ENCODE data around the gene SVOPL. TPM values are rescaled to one million over a fixed set of nuclear protein-coding genes. Genes with fewer than 3 reads are reported as not detected.
A peak's percentile ranks its signal among the peaks of the same experiment; 100 is the strongest.
"Not testable (repeated sequence)": the region's sequence is repeated elsewhere in the genome, so short reads cannot be mapped to it uniquely, and the experiment has no call there.

Gene SVOPL
- 0.33 and 2.3 TPM in 2 replicates for total RNA-seq (2014; rRNA removed; shearing (Covaris generic))

- no peak for DNase-seq
- no peaks in the 10 kb centered on the region for H3K27me3 ChIP-seq (ENCODE audit: control insufficient read depth, insufficient read depth, low read length)
- H3K36me3 ChIP-seq (replicated peaks; ENCODE audit: control insufficient read depth, insufficient read depth, low read length), result no peaks in the 10 kb centered on the region
- no peak within 1 kb of the TSS for H3K4me3 ChIP-seq (ENCODE audit: insufficient read depth, low read depth, low read length)
Measured at GRCh38 chr7:138700857-138701536, at the start of gene SVOPL. TSS of gene SVOPL (minus strand) at chr7:138701362. CDS start at chr7:138679045, 22,317 bp downstream.

DNA sequence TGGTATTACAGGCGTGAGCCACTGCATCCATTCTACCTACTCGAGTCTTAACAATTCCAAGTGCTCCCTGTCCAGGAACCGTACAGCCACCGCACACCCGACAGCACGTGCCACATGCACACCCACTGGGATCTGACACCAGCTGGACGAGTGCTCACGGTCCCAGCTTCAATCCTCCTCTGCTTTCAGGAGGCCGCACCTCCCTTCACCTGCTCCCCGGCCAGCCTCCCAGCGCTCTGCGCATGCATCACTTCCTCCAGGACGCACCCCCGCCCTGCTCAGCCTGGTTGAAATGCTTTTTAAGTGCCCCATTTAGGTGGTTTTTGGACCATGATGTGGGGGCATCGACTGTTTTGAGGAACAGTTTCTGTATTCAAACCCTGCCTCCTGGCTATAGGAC, 49.3 kb upstream of the SVOPL start:
- no peak overlapping the region for H3K4me3 ChIP-seq (ENCODE audit: insufficient read depth, low read depth, low read length)
- DNase-seq, result no peak
- no peaks in the 10 kb centered on the region for H3K27me3 ChIP-seq (ENCODE audit: control insufficient read depth, insufficient read depth, low read length)
- H3K36me3 ChIP-seq (replicated peaks; ENCODE audit: control insufficient read depth, insufficient read depth, low read length), result no peaks in the 10 kb centered on the region

- H3K36me3 ChIP-seq (replicated peaks; ENCODE audit: control insufficient read depth, insufficient read depth, low read length), result no peaks in the 10 kb centered on the region
- H3K27me3 ChIP-seq (ENCODE audit: control insufficient read depth, insufficient read depth, low read length), result no peaks in the 10 kb centered on the region
- DNase-seq, result no peak
- H3K4me3 ChIP-seq (ENCODE audit: insufficient read depth, low read depth, low read length), result no peak overlapping the region
Measured at GRCh38 chr7:138749960-138750359, 48.8 kb upstream of the SVOPL start.

- Histone ChIP-seq H3K27me3 (ENCODE audit: control insufficient read depth, insufficient read depth, low read length) (no peaks in the 10 kb centered on the region), H3K36me3 (replicated peaks; ENCODE audit: control insufficient read depth, insufficient read depth, low read length) (no peaks in the 10 kb centered on the region), H3K4me3 (ENCODE audit: insufficient read depth, low read depth, low read length) (no peak overlapping the region)
- no peak for DNase-seq
Measured at GRCh38 chr7:138748666-138749065, 47.5 kb upstream of the SVOPL start.

DNA sequence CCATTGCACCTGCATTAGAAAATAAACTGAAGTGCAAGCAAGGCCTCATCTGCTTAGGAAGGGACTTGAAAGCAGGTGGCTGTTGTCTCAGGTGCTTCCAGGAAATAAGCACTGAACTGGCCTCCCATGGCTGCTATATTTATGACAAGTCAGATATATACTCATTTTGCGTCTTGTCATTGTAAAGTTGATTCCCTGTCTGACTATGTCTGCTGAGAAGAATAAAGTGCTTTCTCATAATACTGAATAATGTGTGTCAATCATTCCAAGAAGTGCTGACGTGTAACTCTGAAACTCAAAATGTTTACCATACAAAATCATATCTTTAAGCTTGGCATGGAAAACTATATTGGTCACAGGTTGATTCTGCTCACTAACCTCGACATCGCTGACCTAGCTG, 44.9 kb upstream of the SVOPL start:
- Histone ChIP-seq H3K27me3 (ENCODE audit: control insufficient read depth, insufficient read depth, low read length) (no peaks in the 10 kb centered on the region), H3K36me3 (replicated peaks; ENCODE audit: control insufficient read depth, insufficient read depth, low read length) (no peaks in the 10 kb centered on the region), H3K4me3 (ENCODE audit: insufficient read depth, low read depth, low read length) (no peak overlapping the region)
- DNase-seq, result no peak

- no peak for DNase-seq
- H3K4me3 ChIP-seq (ENCODE audit: insufficient read depth, low read depth, low read length), result no peak overlapping the region
Measured at GRCh38 chr7:138745189-138745588, 44.0 kb upstream of the SVOPL start.

DNA sequence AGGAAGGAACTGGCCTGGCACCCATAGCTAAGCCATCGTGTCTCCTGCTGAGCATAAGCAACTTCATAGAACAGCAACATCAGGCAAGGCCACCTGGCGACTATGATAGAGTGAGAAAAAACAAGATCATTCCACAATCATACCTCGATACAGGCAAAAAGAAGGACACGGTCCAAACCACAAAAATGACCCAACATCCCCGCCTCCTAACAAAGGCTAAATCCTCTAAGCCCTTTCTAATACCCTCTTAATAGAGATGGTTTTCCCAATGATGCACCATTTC, 40.2 kb upstream of the SVOPL start:
- Histone ChIP-seq H3K27me3 (ENCODE audit: control insufficient read depth, insufficient read depth, low read length) (no peaks in the 10 kb centered on the region), H3K36me3 (replicated peaks; ENCODE audit: control insufficient read depth, insufficient read depth, low read length) (no peaks in the 10 kb centered on the region)
- no peak for DNase-seq

More at GRCh38 chr7:138745189-138745588, 44.0 kb upstream of the SVOPL start:
- no peaks in the 10 kb centered on the region for H3K27me3 ChIP-seq (ENCODE audit: control insufficient read depth, insufficient read depth, low read length)
- H3K36me3 ChIP-seq (replicated peaks; ENCODE audit: control insufficient read depth, insufficient read depth, low read length), result no peaks in the 10 kb centered on the region

GRCh38 chr7:138739859-138740258, 38.7 kb upstream of the SVOPL start:
- DNase-seq, result no peak
- Histone ChIP-seq H3K4me3 (ENCODE audit: insufficient read depth, low read depth, low read length) (no peak overlapping the region), H3K36me3 (replicated peaks; ENCODE audit: control insufficient read depth, insufficient read depth, low read length) (no peaks in the 10 kb centered on the region), H3K27me3 (ENCODE audit: control insufficient read depth, insufficient read depth, low read length) (no peaks in the 10 kb centered on the region)

More for the DNA sequence above, 40.2 kb upstream of the SVOPL start:
- H3K4me3 ChIP-seq (ENCODE audit: insufficient read depth, low read depth, low read length), result no peak overlapping the region

DNA sequence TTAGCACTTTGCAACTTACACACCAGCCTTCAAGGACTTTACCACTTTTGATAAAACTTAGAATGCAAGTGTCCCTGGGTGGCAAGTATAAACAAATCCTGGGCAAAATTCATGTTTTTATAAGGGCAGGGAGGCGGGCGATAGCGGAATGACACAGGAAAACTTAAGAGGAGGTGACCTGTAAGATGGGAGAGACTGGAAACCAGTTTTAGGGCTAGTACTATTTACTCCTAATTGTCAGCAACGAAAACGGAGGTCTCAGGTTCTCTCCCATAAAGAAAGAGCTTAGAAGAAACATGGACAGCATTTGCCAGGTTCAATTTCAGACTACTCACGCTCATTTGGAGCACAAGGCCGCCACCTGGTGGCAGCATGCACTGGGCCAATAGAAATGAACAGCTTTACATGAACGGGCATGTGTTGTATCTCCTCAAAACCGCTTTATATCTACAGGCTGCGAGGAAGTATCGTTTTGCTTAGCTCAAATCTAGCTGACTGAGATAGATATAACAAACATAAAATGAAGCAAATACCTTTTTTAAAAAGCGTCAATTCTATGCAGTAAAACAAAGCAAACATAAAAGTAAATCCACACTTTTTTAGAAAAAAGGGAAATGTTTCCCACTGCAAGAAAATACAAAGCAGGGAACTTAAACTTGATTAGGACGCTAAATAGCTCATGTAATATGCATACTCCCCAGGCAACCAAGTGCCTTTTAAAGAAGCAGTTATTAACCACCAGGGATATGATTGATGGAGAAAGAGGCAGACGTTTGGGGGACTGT, 37.6 kb upstream of the SVOPL start:
- no peaks in the 10 kb centered on the region for H3K27me3 ChIP-seq (ENCODE audit: control insufficient read depth, insufficient read depth, low read length)
- H3K4me3 ChIP-seq (ENCODE audit: insufficient read depth, low read depth, low read length), result no peak overlapping the region
- H3K36me3 ChIP-seq (replicated peaks; ENCODE audit: control insufficient read depth, insufficient read depth, low read length), result no peaks in the 10 kb centered on the region
- DNase-seq, result peak; percentile 71

DNA sequence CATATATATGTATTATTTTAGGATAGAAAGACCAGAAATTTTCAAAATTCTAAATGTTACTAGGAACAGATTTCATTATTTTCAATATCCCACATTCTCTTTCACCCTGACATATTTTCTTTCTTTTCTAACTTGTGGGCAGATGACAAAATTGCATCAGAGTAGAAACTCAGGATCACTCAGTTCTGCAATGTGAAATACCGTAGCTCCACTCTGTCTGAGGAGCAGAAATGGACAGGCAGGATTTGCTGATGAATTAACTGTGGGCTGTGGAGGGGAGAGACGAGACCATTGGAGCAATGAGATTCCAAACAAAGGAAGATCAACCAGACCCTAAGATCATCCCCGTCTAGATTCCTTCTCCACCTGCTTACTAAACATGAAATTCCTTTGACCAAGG, 37.0 kb upstream of the SVOPL start:
- Histone ChIP-seq H3K4me3 (ENCODE audit: insufficient read depth, low read depth, low read length) (no peak overlapping the region), H3K27me3 (ENCODE audit: control insufficient read depth, insufficient read depth, low read length) (no peaks in the 10 kb centered on the region), H3K36me3 (replicated peaks; ENCODE audit: control insufficient read depth, insufficient read depth, low read length) (no peaks in the 10 kb centered on the region)
- DNase-seq, result no peak

DNA sequence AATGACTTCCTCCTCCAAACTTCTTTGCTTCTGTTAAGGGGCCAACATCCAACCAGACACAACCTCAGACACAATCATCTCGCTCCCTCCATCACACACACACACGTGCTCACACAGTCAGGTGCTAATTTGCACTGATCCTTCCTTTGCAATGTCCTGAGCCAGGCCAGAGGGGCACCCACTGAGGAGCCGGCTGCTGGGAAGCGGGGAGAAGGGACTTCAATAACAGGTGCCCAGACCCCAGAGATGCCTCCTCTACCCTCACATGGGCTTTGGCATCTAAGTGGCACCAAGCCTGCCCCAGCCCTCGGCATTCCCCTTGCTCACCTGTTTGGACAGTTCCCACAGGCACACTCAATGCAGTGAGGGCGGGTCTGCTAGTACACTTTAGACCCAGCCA, 34.2 kb upstream of the SVOPL start:
- no peak for DNase-seq
- Histone ChIP-seq H3K4me3 (ENCODE audit: insufficient read depth, low read depth, low read length) (no peak overlapping the region), H3K27me3 (ENCODE audit: control insufficient read depth, insufficient read depth, low read length) (no peaks in the 10 kb centered on the region), H3K36me3 (replicated peaks; ENCODE audit: control insufficient read depth, insufficient read depth, low read length) (no peaks in the 10 kb centered on the region)

DNA sequence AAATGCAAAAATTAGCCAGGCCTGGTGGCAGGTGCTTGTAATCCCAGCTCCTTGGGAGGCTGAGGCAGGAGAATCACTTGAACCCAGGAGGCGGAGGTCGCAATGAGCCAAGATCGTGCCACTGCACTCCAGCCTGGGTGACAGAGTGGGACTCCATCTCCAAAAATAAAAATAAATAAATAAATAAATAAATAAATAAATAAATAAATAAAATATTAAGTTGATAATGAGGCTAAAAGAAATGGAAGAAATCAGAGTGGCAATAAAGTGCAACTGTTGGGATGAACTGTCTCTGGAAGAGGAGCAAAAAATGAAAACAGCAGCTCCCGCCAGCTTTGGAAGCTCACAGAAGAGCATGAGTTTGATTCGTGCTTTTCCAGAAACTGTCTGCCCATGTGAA, 30.6 kb upstream of the SVOPL start:
- not testable (repeated sequence) for DNase-seq; H3K4me3 ChIP-seq (ENCODE audit: insufficient read depth, low read depth, low read length); H3K36me3 ChIP-seq (replicated peaks; ENCODE audit: control insufficient read depth, insufficient read depth, low read length); H3K27me3 ChIP-seq (ENCODE audit: control insufficient read depth, insufficient read depth, low read length)

DNA sequence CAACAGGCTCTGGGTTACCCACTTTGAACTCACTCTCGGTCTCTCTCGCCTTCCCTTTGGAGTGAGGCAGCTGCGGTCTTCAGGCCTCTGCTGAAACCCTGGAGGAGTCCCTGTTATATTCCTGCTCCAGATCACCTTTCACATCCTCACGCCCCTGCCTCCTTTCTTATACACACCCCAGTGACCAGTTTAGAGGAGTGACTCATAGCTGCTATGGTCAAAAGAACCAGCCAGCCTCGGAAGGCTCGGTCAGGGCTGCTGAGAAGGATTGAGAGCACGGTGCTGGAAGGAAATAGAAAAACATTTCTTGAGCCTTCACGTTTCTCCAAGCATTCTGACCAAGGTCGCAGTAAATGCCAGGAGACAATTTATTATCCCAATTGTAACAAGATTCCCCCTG, 28.3 kb upstream of the SVOPL start:
- no peaks in the 10 kb centered on the region for H3K27me3 ChIP-seq (ENCODE audit: control insufficient read depth, insufficient read depth, low read length)
- no peaks in the 10 kb centered on the region for H3K36me3 ChIP-seq (replicated peaks; ENCODE audit: control insufficient read depth, insufficient read depth, low read length)

DNA sequence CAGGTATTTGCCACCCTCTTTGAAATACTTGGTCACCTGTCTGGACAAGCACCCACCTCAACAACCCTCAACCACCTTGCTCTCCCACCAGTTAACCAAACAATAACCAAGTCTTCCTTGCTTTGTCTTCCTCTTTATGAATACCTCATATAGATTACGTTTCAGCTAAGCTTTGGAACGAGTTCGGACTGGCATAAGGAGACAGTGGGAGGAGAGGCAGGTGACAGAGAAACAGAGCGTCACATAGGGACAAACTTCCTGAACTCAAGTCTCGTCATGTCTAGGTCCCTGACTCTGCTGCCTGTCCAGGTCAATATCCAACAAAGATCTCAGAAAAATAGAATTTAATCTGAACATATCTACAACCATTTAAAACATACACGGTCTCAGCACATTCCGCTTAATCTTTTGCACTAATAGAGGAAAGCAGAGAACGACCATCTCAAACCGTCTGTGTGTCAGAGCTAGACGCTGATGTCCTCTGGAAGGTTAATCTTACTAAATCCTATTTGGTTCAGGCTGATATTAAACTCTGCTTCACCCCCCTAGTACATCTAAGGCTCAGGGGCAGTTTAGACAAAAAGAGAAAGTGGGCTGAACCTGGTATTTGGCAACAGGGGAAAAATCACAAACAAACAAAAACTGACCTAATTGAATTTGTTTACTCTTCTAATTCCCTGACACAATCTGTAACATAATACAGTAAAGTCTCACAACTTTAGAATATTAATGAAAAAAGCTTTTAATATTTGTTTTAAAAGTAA, 26.4 kb upstream of the SVOPL start:
- Histone ChIP-seq H3K4me3 (ENCODE audit: insufficient read depth, low read depth, low read length) (no peak overlapping the region), H3K27me3 (ENCODE audit: control insufficient read depth, insufficient read depth, low read length) (no peaks in the 10 kb centered on the region), H3K36me3 (replicated peaks; ENCODE audit: control insufficient read depth, insufficient read depth, low read length) (no peaks in the 10 kb centered on the region)
- DNase-seq, result no peak

More for the DNA sequence above, 28.3 kb upstream of the SVOPL start:
- DNase-seq, result no peak
- H3K4me3 ChIP-seq (ENCODE audit: insufficient read depth, low read depth, low read length), result no peak overlapping the region

DNA sequence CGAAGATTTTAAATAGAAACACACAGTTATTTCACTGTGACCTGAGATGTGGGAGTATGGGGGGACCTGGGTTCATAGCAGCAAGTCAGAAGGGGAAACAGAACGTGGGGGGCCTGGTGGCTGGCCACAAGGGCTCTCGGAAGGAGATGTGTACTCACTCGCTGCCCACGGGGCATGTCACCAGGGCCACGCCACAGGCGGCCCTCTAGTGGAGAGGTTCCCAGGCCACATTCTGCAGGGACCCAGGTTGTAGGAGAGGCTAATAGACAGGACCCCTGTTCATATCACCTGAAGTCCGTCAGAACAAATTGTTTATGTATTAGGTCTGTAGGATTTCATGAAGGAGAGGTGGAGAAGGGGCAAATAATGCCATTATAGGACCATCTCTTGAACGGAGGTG, 25.1 kb upstream of the SVOPL start:
- peak; percentile 76 for DNase-seq
- H3K36me3 ChIP-seq (replicated peaks; ENCODE audit: control insufficient read depth, insufficient read depth, low read length), result no peaks in the 10 kb centered on the region
- no peaks in the 10 kb centered on the region for H3K27me3 ChIP-seq (ENCODE audit: control insufficient read depth, insufficient read depth, low read length)
- no peak overlapping the region for H3K4me3 ChIP-seq (ENCODE audit: insufficient read depth, low read depth, low read length)

Measured in H7 (cell line).